Ectodermal cell (in vitro differentiated cells): ENCODE results near the gene MPG.

Source experiments
- H3K27ac ChIP-seq: 2 replicates; pipeline ENCODE4 v1.7.0; 2013; ENCODE audit warnings: mild to moderate bottlenecking, low read depth, low read length; ENCODE audit not compliant: insufficient read depth, poor library complexity, severe bottlenecking
- H3K27me3 ChIP-seq: 2 replicates; pipeline ENCODE4 v1.7.0; 2013; ENCODE audit warnings: mild to moderate bottlenecking, low read length; ENCODE audit not compliant: insufficient read depth, control insufficient read depth, poor library complexity, severe bottlenecking
- H3K36me3 ChIP-seq: one replicate; pipeline ENCODE4 v1.7.0; 2013; ENCODE audit warnings: low read length; ENCODE audit not compliant: control insufficient read depth, insufficient read depth
- H3K4me1 ChIP-seq: one replicate; pipeline ENCODE4 v1.7.0; 2013; ENCODE audit warnings: low read length; ENCODE audit not compliant: control insufficient read depth, insufficient read depth
- H3K4me3 ChIP-seq: 2 replicates; pipeline ENCODE4 v1.7.0; 2013; ENCODE audit warnings: low read depth, low read length, control low read depth; ENCODE audit not compliant: insufficient read depth
- H3K9me3 ChIP-seq: 2 replicates; pipeline ENCODE4 v1.7.0; 2013; ENCODE audit warnings: mild to moderate bottlenecking, low read length, moderate library complexity; ENCODE audit not compliant: control insufficient read depth
- WGBS, 2 experiments: methylation state at CpG; one replicate each; pipeline ENCODE4 v1.1.7; 2013; ENCODE audit warnings: missing lambda C conversion rate in 2 of 2; 5-methylcytosine and 5-hydroxymethylcytosine counted together

Gene MPG

GRCh38 chr16:130533-131173, 52.6 kb downstream of the MPG start:
- H3K36me3 ChIP-seq: no peaks in the 10 kb centered on the region
- WGBS, 2 experiments: 94 to 96% methylated on average over 14 to 15 of the region's 15 CpGs
- no peak overlapping the region for H3K27ac ChIP-seq
- H3K4me3 ChIP-seq: no peak overlapping the region
- H3K4me1 ChIP-seq: no peaks in the 10 kb centered on the region
- no peaks in the 10 kb centered on the region for H3K9me3 ChIP-seq
- no peaks in the 10 kb centered on the region for H3K27me3 ChIP-seq

- WGBS, 2 experiments: 90 to 92% methylated on average over 7 of the region's 7 CpGs
- Histone ChIP-seq H3K27me3 (no peaks in the 10 kb centered on the region), H3K36me3 (no peaks in the 10 kb centered on the region), H3K4me1 (no peaks in the 10 kb centered on the region), H3K4me3 (no peak overlapping the region), H3K27ac (no peak overlapping the region), H3K9me3 (no peaks in the 10 kb centered on the region)
Measured at GRCh38 chr16:132120-132519, 54.1 kb downstream of the MPG start.

GRCh38 chr16:133716-134115, 55.7 kb downstream of the MPG start:
- Histone ChIP-seq H3K4me1 (no peaks in the 10 kb centered on the region), H3K27me3 (no peaks in the 10 kb centered on the region), H3K9me3 (no peaks in the 10 kb centered on the region), H3K27ac (no peak overlapping the region), H3K4me3 (no peak overlapping the region), H3K36me3 (no peaks in the 10 kb centered on the region)
- 100% methylated on average over 1 to 2 of the region's 2 CpGs for WGBS, 2 experiments
